H1 (cell line): ENCODE results near the gene ANO2. TPM values are rescaled to one million over a fixed set of nuclear protein-coding genes. Genes with fewer than 3 reads are reported as not detected.

Experiments used
- CTCF ChIA-PET: fragments of 300-600 bp; sonication (Branson Sonifier 250); formaldehyde crosslinking; loops from one replicate; lab custom pipeline; 2021; ENCODE audit not compliant: partially characterized antibody; lab: Charles Lee
- POLR2A ChIA-PET: fragments of 300-600 bp; sonication (Branson Sonifier 250); formaldehyde crosslinking; loops from one replicate; lab custom pipeline; 2021; ENCODE audit warnings: inconsistent platforms; ENCODE audit not compliant: partially characterized antibody; lab: Charles Lee
- DNase-seq, 2 experiments: peaks; one replicate each; pipeline versions ENCODE4 v3.0.0 to v3.0.0-alpha.2; 2010 to 2022; ENCODE audit warnings: low spot score in 2 of 2, low read depth in 1 of 2, mixed read lengths in 1 of 2
- FAIRE-seq: peaks from 2 replicates; lab custom pipeline; 2011; peaks lifted over from hg19 to GRCh38; lab: Jason Lieb, UNC
- H2AFZ ChIP-seq: 2 replicates; pipeline ENCODE4 v1.8.1; 2012; ENCODE audit warnings: low read length, inconsistent platforms
- H2AK5ac ChIP-seq: 2 replicates; pipeline ENCODE4 v1.6.1; 2013; ENCODE audit warnings: low read depth, low read length
- H2BK120ac ChIP-seq: replicated peaks from 2 replicates; pipeline ENCODE3; 2013; ENCODE audit warnings: low read depth, low read length, inconsistent platforms
- H2BK12ac ChIP-seq: 2 replicates; pipeline ENCODE4 v1.6.1; 2013; ENCODE audit warnings: low read depth, low read length
- H2BK15ac ChIP-seq: 2 replicates; pipeline ENCODE4 v1.6.1; 2013; ENCODE audit warnings: low read length
- H2BK20ac ChIP-seq: 2 replicates; pipeline ENCODE4 v1.6.1; 2013; ENCODE audit warnings: low read length
- H2BK5ac ChIP-seq: 2 replicates; pipeline ENCODE4 v1.6.1; 2013; ENCODE audit warnings: low read depth, low read length
- H3K14ac ChIP-seq: 2 replicates; pipeline ENCODE4 v1.6.1; 2013; ENCODE audit warnings: inconsistent platforms; ENCODE audit not compliant: insufficient read length
- H3K18ac ChIP-seq: 2 replicates; pipeline ENCODE4 v1.6.1; 2013; ENCODE audit warnings: low read length; ENCODE audit errors: extremely low read depth
- H3K23ac ChIP-seq: 2 replicates; pipeline ENCODE4 v1.6.1; 2013; ENCODE audit warnings: inconsistent platforms; ENCODE audit not compliant: insufficient read length
- H3K23me2 ChIP-seq: 2 replicates; pipeline ENCODE4 v1.6.1; 2013; ENCODE audit warnings: low read depth, low read length
- H3K27ac ChIP-seq: 2 replicates; pipeline ENCODE4 v1.6.1; 2011; ENCODE audit warnings: low read depth, low read length, inconsistent platforms
- H3K27me3 ChIP-seq, 4 experiments: replicated peaks in 1 of 4; 1 replicate in 1 of 4; 2 replicates in 3 of 4; pipeline versions ENCODE4 v1.6.1 to v1.8.1; 2011 to 2013; ENCODE audit warnings: low read length in 3 of 4, mild to moderate bottlenecking in 3 of 4, inconsistent platforms in 2 of 4, mixed read lengths in 2 of 4, moderate library complexity in 1 of 4; ENCODE audit not compliant: control insufficient read depth in 3 of 4, insufficient read depth in 3 of 4; ENCODE audit errors: extremely low read depth in 1 of 4
- H3K36me3 ChIP-seq, 4 experiments: 2 replicates each; pipeline versions ENCODE4 v1.6.1 to v1.8.1; 2011 to 2013; ENCODE audit warnings: mild to moderate bottlenecking in 4 of 4, low read length in 3 of 4, moderate library complexity in 2 of 4, control low read depth in 1 of 4, inconsistent platforms in 1 of 4; ENCODE audit not compliant: insufficient read depth in 4 of 4, control insufficient read depth in 2 of 4
- H3K4ac ChIP-seq: replicated peaks from 2 replicates; pipeline ENCODE3; 2013; ENCODE audit warnings: low read length, low read depth, mixed read lengths, inconsistent platforms; ENCODE audit not compliant: insufficient read length
- H3K4me1 ChIP-seq, 4 experiments: replicated peaks in 1 of 4; 1 replicate in 1 of 4; 2 replicates in 3 of 4; pipeline versions ENCODE4 v1.6.1 to v1.8.1; 2011 to 2013; ENCODE audit warnings: low read length in 3 of 4, inconsistent platforms in 2 of 4, mixed read lengths in 1 of 4; ENCODE audit not compliant: insufficient read depth in 4 of 4, control insufficient read depth in 3 of 4
- H3K4me2 ChIP-seq, 2 experiments: 2 replicates each; pipeline versions ENCODE4 v1.6.1 to v1.8.1; 2011 to 2013; ENCODE audit warnings: low read depth in 2 of 2, low read length in 2 of 2, control low read depth in 1 of 2, inconsistent platforms in 1 of 2, mild to moderate bottlenecking in 1 of 2; ENCODE audit not compliant: insufficient read depth in 1 of 2
- H3K4me3 ChIP-seq, 4 experiments: fragments of 200-600, 300-600 bp in 1 of 4; sonication (generic), shearing (Covaris generic), sonication (Bioruptor Twin) in 1 of 4; 2 replicates each; pipeline versions ENCODE4 v1.5.1 to v1.8.1; 2011 to 2016; ENCODE audit warnings: low read length in 4 of 4, low read depth in 3 of 4, control low read depth in 2 of 4, inconsistent platforms in 2 of 4, mild to moderate bottlenecking in 2 of 4, mixed read lengths in 1 of 4, moderate library complexity in 1 of 4; ENCODE audit not compliant: insufficient read depth in 2 of 4; ENCODE audit errors: extremely low read depth in 1 of 4
- H3K56ac ChIP-seq: replicated peaks from 2 replicates; pipeline ENCODE3; 2013; ENCODE audit warnings: low read depth, mild to moderate bottlenecking, mixed read lengths, low read length, inconsistent platforms; ENCODE audit not compliant: insufficient read length
- H3K79me1 ChIP-seq: 2 replicates; pipeline ENCODE4 v1.6.1; 2013; ENCODE audit warnings: low read depth, low read length, control low read depth
- H3K79me2 ChIP-seq, 2 experiments: 2 replicates each; pipeline versions ENCODE4 v1.6.1 to v1.8.1; 2012 to 2013; ENCODE audit warnings: low read length in 2 of 2, mild to moderate bottlenecking in 2 of 2, inconsistent platforms in 1 of 2; ENCODE audit not compliant: insufficient read depth in 2 of 2, control insufficient read depth in 1 of 2
- H3K9ac ChIP-seq, 4 experiments: replicated peaks in 1 of 4; 1 replicate in 1 of 4; 2 replicates in 3 of 4; pipeline versions ENCODE4 v1.6.1 to v1.8.1; 2011 to 2013; ENCODE audit warnings: low read depth in 3 of 4, low read length in 3 of 4, control low read depth in 2 of 4, mild to moderate bottlenecking in 2 of 4, moderate library complexity in 2 of 4, inconsistent platforms in 1 of 4; ENCODE audit errors: extremely low read depth in 1 of 4
- H3K9me3 ChIP-seq, 2 experiments: 2 replicates each; pipeline versions ENCODE4 v1.6.1 to v1.8.1; 2012 to 2013; ENCODE audit warnings: mild to moderate bottlenecking in 2 of 2, moderate library complexity in 2 of 2, control low read depth in 1 of 2, inconsistent platforms in 1 of 2, low read depth in 1 of 2, low read length in 1 of 2, mixed read lengths in 1 of 2; ENCODE audit not compliant: insufficient read depth in 2 of 2
- H4K20me1 ChIP-seq, 2 experiments: replicated peaks in 1 of 2; 2 replicates each; pipeline versions ENCODE3 to v1.8.1; 2011 to 2013; ENCODE audit warnings: inconsistent platforms in 2 of 2, low read length in 2 of 2, mild to moderate bottlenecking in 1 of 2; ENCODE audit not compliant: insufficient read depth in 2 of 2, control insufficient read depth in 1 of 2
- H4K5ac ChIP-seq: 2 replicates; pipeline ENCODE4 v1.6.1; 2013; ENCODE audit warnings: low read length, low read depth, mixed read lengths, inconsistent platforms; ENCODE audit not compliant: insufficient read length
- H4K8ac ChIP-seq: 2 replicates; pipeline ENCODE4 v1.8.0; 2013; ENCODE audit warnings: mild to moderate bottlenecking, moderate library complexity, low read length, inconsistent platforms; ENCODE audit not compliant: insufficient read depth; ENCODE audit errors: extremely low read depth
- H4K91ac ChIP-seq: replicated peaks from 2 replicates; pipeline ENCODE3; 2013; ENCODE audit warnings: low read length, mixed read lengths, inconsistent platforms; ENCODE audit not compliant: insufficient read length
- EGR1 ChIP-seq: IDR thresholded peaks from 2 replicates; pipeline ENCODE4 v1.6.1; 2011; ENCODE audit warnings: low read depth, low read length, borderline replicate concordance
- GTF2F1 ChIP-seq: IDR thresholded peaks from 2 replicates; pipeline ENCODE4 v1.6.1; 2012; ENCODE audit warnings: low read depth, low read length, improper control_type of control experiment, borderline replicate concordance
- HDAC6 ChIP-seq: IDR thresholded peaks from one replicate; pipeline ENCODE4 v1.7.1; 2012; ENCODE audit warnings: low read depth, mild to moderate bottlenecking, inconsistent platforms, low read length, moderate library complexity
- KDM1A ChIP-seq: fragments of 200-600, 300-600 bp; sonication (generic); IDR thresholded peaks from 2 replicates; pipeline ENCODE4 v1.7.1; 2016; ENCODE audit warnings: mild to moderate bottlenecking, low read length, borderline replicate concordance
- MAFK ChIP-seq: IDR thresholded peaks from 2 replicates; pipeline ENCODE4 v1.6.1; 2012; ENCODE audit warnings: low read depth, mild to moderate bottlenecking, improper control_type of control experiment, low read length
- SP1 ChIP-seq: IDR thresholded peaks from 2 replicates; pipeline ENCODE4 v1.6.1; 2011; ENCODE audit warnings: low read depth, low read length
- SP4 ChIP-seq: IDR thresholded peaks from 2 replicates; pipeline ENCODE4 v1.6.1; 2012; ENCODE audit warnings: low read length, inconsistent platforms
- TAF7 ChIP-seq: optimal IDR thresholded peaks from 2 replicates; pipeline ENCODE3; 2011; ENCODE audit warnings: low read depth, mild to moderate bottlenecking, inconsistent platforms, low read length, moderate library complexity, borderline replicate concordance
- TEAD4 ChIP-seq: IDR thresholded peaks from 2 replicates; pipeline ENCODE4 v1.6.1; 2012; ENCODE audit warnings: low read depth, low read length, inconsistent platforms, mixed read lengths
- YY1 ChIP-seq: IDR thresholded peaks from 2 replicates; pipeline ENCODE4 v1.6.1; 2011; ENCODE audit warnings: low read depth, mild to moderate bottlenecking, low read length
- ZNF274 ChIP-seq: IDR thresholded peaks from 2 replicates; pipeline ENCODE4 v1.7.0; 2012; ENCODE audit warnings: low read length, borderline replicate concordance; ENCODE audit errors: extremely low read depth
- WGBS, 2 experiments: shearing (Covaris generic) in 1 of 2; methylation state at CpG; one replicate each; pipeline versions ENCODE4 v1.1.6 to v1.1.7; 2013 to 2015; ENCODE audit warnings: low lambda C conversion rate in 2 of 2, mixed read lengths in 2 of 2, inconsistent platforms in 1 of 2, low coverage in 1 of 2, missing lambda C conversion rate in 1 of 2; ENCODE audit not compliant: insufficient replicate concordance in 2 of 2, insufficient coverage in 1 of 2, insufficient read length in 1 of 2; ENCODE audit errors: extremely low coverage in 1 of 2, missing lambda C conversion rate in 1 of 2; 5-methylcytosine and 5-hydroxymethylcytosine counted together
- polyA plus RNA-seq, 7 experiments: library from polyadenylated mRNA; depleted of rRNA in 3 of 7; stranded (reverse) in 5 of 7; unstranded in 2 of 7; fragments of >200 nt in 5 of 7; fragments of 200-250 nt in 2 of 7; gene quantifications; 1 replicate in 5 of 7; 2 replicates in 1 of 7; 4 replicates in 1 of 7; pipeline versions ENCODE4 v1.2.1 to v1.2.3, GENCODE V29; 2011 to 2013; ENCODE audit warnings: missing spikeins in 2 of 7, mixed read lengths in 2 of 7
- total RNA-seq: library from RNA; stranded (reverse); fragmentation: NEBNext Ultra II Directional; extraction: Animal tissue kit (Norgen Biotek cat#: 25700); gene quantifications from 2 replicates; pipeline ENCODE4 v1.2.1, GENCODE V29; 2021
- TF ChIP-seq, protein P1 (sequence below): IDR thresholded peaks from 2 replicates; pipeline ENCODE4 v1.6.1; 2012; ENCODE audit warnings: inconsistent platforms
- TF ChIP-seq, protein P2 (sequence below): IDR thresholded peaks from 2 replicates; pipeline ENCODE4 v1.6.1; 2012; ENCODE audit warnings: low read length, inconsistent platforms

ANO2 gene
- total and polyA plus RNA-seq, 2 of the 8 experiments (the other 6 are each of a cell fraction or from before 2014, with no cell fraction given) = 1.9 to 5.5 TPM

DNA sequence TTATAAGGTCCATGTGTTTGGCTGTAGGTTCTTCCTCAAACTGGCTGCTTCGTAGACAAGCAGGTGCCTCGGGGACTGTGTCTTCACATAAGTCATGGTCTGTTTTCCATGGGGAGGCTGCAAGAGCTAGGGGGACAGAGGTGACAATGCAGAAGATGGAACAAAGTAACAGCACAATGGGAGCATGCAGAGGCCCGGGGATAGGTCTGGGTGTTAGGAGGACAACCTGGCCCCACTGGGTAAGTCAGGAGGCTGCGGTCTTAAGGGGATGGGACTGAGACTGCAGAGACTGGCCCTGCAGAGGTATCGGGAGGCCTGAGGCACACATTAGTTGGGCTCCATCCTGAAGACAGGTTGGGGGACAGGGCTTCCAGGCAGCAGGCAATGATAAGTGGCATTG is 424.2 kb downstream of the ANO2 start:
- H2AFZ ChIP-seq = no peak overlapping the region
- no peak overlapping the region for H3K4me3 ChIP-seq
- H4K20me1 ChIP-seq = no peaks in the 10 kb centered on the region
- no peak overlapping the region for H2BK20ac ChIP-seq
- WGBS, 2 experiments = 83% methylated on average over 5 of the region's 5 CpGs; no CpG with 5 or more reads in 1 of the 2 experiments
- no peak overlapping the region for H3K9ac ChIP-seq
- ChIA-PET POLR2A (no interaction called here), CTCF (interaction anchor here (1.2 kb wide), 1 partner anchor 28 kb away, joined by 3 read pairs; no protein-coding TSS in a partner anchor)
- H3K4me1 ChIP-seq = peaks cover 0 to 7% (median 3%) of the 10 kb centered on the region in 4 experiments; a peak in 5 of 7 replicates
- no peaks in the 10 kb centered on the region for H3K27me3 ChIP-seq
- no peak overlapping the region for H3K14ac ChIP-seq
- no peaks in the 10 kb centered on the region for H3K23me2 ChIP-seq
- H3K79me1 ChIP-seq = no peaks in the 10 kb centered on the region
- no peak overlapping the region for H4K5ac ChIP-seq
- H3K4me2 ChIP-seq = no peak overlapping the region
- H2BK120ac ChIP-seq = no peak overlapping the region
- FAIRE-seq (no peak), DNase-seq (peak in 1 of 2 experiments; percentile 27)
- no peak overlapping the region for H2BK5ac ChIP-seq
- H3K56ac ChIP-seq = no peak overlapping the region
- no peak overlapping the region for H3K4ac ChIP-seq
- H3K9me3 ChIP-seq = no peaks in the 10 kb centered on the region
- no peak overlapping the region for H2AK5ac ChIP-seq
- H2BK15ac ChIP-seq = no peak overlapping the region
- H2BK12ac ChIP-seq = no peak overlapping the region
- no peak overlapping the region for H3K18ac ChIP-seq
- no peak overlapping the region for H3K27ac ChIP-seq
- H4K8ac ChIP-seq = no peak overlapping the region
- H3K79me2 ChIP-seq = no peaks in the 10 kb centered on the region
- H3K36me3 ChIP-seq = no peaks in the 10 kb centered on the region
- H3K23ac ChIP-seq = no peak overlapping the region
- H4K91ac ChIP-seq = no peak overlapping the region
- TF ChIP-seq HDAC6 (no peak), YY1 (no peak), ZNF274 (no peak), KDM1A (no peak), SP1 (no peak), TAF7 (no peak), EGR1 (no peak), TEAD4 (no peak), MAFK (no peak), SP4 (no peak), GTF2F1 (no peak)
- TF ChIP-seq, protein P1, sequence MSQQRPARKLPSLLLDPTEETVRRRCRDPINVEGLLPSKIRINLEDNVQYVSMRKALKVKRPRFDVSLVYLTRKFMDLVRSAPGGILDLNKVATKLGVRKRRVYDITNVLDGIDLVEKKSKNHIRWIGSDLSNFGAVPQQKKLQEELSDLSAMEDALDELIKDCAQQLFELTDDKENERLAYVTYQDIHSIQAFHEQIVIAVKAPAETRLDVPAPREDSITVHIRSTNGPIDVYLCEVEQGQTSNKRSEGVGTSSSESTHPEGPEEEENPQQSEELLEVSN = no peak
- TF ChIP-seq, protein P2, sequence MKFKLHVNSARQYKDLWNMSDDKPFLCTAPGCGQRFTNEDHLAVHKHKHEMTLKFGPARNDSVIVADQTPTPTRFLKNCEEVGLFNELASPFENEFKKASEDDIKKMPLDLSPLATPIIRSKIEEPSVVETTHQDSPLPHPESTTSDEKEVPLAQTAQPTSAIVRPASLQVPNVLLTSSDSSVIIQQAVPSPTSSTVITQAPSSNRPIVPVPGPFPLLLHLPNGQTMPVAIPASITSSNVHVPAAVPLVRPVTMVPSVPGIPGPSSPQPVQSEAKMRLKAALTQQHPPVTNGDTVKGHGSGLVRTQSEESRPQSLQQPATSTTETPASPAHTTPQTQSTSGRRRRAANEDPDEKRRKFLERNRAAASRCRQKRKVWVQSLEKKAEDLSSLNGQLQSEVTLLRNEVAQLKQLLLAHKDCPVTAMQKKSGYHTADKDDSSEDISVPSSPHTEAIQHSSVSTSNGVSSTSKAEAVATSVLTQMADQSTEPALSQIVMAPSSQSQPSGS = no peak
